GM21390 (cell line): Measurements from ENCODE around the gene PAX5.
A peak's percentile ranks its signal among the peaks of the same experiment; 100 is the strongest.

Experiments
- ATAC-seq: cut with Tn5 transposase; IDR thresholded peaks from one replicate; pipeline ENCODE4 v1.9.1; 2021; ENCODE audit not compliant: unreplicated experiment

PAX5 gene

GRCh38 chr9:36839131-36839885 is 194.8 kb downstream of the PAX5 start:
- no peak for ATAC-seq

GRCh38 chr9:36837431-36838405 is 196.3 kb downstream of the PAX5 start:
- ATAC-seq: no peak

GRCh38 chr9:36836486-36836885 is 197.6 kb downstream of the PAX5 start:
- no peak for ATAC-seq

GRCh38 chr9:36835271-36835996 is 198.6 kb downstream of the PAX5 start:
- peak; percentile 53 for ATAC-seq

GRCh38 chr9:36834736-36835135 is 199.3 kb downstream of the PAX5 start:
- no peak for ATAC-seq

GRCh38 chr9:36833954-36834353 is 200.1 kb downstream of the PAX5 start:
- no peak for ATAC-seq

GRCh38 chr9:36832164-36832795 is 201.8 kb downstream of the PAX5 start:
- no peak for ATAC-seq

- ATAC-seq: no peak
Measured at GRCh38 chr9:36831381-36832161, 202.5 kb downstream of the PAX5 start.

- no peak for ATAC-seq
Measured at GRCh38 chr9:36828611-36829013, 205.5 kb downstream of the PAX5 start.

- ATAC-seq: no peak
Measured at GRCh38 chr9:36827593-36827992, 206.5 kb downstream of the PAX5 start.

- ATAC-seq: no peak
Measured at GRCh38 chr9:36826581-36826980, 207.5 kb downstream of the PAX5 start.

GRCh38 chr9:36825179-36825578 is 208.9 kb downstream of the PAX5 start:
- no peak for ATAC-seq

- no peak for ATAC-seq
Measured at GRCh38 chr9:36823934-36824333, 210.1 kb downstream of the PAX5 start.

- no peak for ATAC-seq
Measured at GRCh38 chr9:36823466-36823865, 210.6 kb downstream of the PAX5 start.

GRCh38 chr9:36822201-36822600 is 211.9 kb downstream of the PAX5 start:
- ATAC-seq: no peak

GRCh38 chr9:36820392-36820861 is 213.6 kb downstream of the PAX5 start:
- no peak for ATAC-seq

- ATAC-seq: no peak
Measured at GRCh38 chr9:36818965-36819870, 214.8 kb downstream of the PAX5 start.

GRCh38 chr9:36818242-36818938 is 215.7 kb downstream of the PAX5 start:
- ATAC-seq: no peak
